Measurements from ENCODE around the gene ACVR1.

Gene ACVR1

DNA sequence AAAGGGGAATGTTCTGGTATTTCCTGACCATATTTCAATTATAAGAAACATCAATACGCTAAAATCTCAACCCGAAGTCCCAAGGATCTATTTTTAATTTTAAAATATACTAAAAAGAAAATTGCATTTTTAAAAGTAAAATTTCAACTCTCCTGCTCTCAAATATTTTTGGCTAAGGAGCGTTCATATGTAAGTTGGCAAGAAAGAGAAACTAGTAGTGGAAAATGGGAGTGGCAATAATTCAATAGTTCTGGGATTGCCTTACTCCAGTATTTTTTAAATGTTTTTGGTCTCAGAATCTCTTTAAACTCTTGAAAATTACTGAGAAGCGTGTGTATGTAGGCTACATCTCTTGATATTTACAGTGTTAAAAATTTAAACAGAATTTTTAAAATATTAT lies 72.7 kb downstream of the ACVR1 start:
- no peak for DNase-seq
- intact Hi-C loops (cut with DNase I) = no loop called here

DNA sequence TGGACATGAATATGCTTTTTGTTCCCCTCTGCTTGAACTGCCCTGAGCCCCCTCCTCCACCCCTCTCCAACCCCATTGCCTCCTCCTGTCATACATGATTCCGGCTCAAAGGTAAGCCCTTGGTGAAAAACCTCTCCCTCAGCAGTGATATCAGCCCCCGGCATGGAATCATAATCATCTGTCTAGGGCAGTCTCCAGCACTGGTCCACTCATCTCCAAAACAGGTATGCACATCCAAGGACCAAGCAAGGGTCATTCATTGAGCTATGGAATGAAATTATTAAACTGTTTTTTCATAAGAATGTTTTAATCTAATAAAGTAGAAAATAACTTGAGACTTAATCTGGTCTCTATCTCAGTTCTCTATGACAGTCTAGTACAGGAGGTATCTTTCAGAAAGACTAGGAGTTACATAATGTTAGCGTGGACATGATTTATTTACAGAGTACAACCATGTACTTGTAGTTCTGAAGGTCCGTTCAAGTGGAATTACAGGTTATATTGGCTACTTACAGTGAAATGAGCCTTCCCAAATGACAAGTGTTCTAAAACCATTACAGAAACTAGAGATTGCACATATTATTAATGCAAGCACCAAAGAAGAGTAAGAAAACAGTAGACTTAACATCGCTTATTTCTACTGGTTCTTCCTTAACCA lies 75.2 kb downstream of the ACVR1 start:
- intact Hi-C loops (cut with DNase I) = no loop called here
- DNase-seq = no peak

DNA sequence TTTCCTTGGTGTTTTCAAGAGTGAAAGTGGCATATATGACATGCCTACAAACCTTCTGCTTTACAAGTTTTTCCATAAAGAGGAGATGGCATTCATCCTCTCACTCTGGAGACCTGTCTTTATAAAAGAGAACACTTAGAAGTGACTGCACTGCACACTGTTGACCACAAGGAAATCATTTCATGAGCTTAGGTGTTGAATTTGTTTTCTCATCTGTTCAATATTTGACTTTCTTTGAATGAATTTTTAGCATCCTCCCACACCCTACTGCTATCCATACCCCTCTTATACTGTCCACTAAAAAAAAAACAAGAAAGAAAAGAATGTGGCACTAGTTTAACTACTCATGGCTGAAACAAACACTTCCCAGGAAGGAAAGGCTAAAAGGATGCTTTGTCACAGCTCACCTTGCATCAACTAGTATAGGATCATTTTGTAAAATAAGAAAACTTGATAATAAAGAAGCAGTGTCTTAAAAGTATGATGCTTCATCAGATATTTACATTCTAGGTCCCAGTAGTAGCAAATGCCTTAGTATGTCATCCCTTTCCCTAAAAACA lies 83.0 kb downstream of the ACVR1 start:
- DNase-seq = no peak
- intact Hi-C loops (cut with DNase I) = no loop called here

DNA sequence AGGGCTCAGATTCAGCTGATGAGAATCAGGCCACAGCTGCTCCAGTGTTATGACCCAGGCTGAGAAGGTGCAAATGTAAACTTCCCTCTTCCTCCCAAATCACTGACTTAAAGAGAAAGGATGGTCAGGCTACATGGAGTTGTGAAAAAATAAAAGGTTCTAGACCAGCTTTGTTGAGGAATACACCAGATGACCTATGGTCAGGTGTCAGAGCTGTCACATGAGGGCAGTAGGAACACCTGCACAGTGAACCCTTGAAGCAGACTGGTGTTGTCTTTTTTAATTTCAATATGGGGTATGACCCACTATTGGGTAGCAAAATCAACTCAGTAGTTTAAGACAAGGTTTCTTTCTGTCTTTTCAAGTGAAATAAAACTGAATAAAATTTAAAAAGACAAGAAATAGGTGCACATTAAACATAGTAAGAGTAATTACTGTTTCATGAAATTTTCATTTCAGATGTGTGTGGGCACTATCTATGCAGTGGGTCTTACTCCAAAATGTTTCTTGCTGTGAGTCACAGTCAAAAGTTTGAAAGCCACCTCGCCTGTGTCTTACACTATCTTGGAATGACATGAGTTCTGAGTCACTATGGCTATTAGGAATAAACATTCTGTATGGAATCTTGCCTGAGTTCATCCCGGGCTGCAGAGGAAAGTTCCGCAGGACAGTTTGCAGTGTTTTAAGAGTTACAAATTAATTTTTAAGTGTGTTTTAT lies 83.6 kb downstream of the ACVR1 start:
- DNase-seq = no peak
- intact Hi-C loops (cut with DNase I) = no loop called here

DNA sequence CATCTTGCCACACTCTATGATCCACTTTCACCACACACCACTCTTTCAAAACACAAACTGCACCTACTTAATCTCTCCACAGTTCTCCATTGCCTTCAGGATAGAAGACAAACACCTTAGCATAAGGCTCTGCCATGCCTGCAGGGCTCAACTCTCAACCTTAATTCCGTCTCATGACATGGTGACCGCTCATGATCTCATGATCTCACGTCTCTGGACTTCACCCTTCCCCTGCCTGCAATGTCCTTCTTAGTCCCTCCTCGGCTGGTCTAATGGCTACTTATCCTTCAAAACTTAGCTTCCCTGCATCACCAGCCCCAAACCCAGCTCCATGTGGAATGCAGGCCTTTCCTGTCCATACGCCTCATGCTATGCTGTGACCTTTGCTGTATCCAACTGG lies 85.3 kb downstream of the ACVR1 start:
- intact Hi-C loops (cut with DNase I) = no loop called here
- peak in 1 of 10 donors; percentile 49 for DNase-seq

DNA sequence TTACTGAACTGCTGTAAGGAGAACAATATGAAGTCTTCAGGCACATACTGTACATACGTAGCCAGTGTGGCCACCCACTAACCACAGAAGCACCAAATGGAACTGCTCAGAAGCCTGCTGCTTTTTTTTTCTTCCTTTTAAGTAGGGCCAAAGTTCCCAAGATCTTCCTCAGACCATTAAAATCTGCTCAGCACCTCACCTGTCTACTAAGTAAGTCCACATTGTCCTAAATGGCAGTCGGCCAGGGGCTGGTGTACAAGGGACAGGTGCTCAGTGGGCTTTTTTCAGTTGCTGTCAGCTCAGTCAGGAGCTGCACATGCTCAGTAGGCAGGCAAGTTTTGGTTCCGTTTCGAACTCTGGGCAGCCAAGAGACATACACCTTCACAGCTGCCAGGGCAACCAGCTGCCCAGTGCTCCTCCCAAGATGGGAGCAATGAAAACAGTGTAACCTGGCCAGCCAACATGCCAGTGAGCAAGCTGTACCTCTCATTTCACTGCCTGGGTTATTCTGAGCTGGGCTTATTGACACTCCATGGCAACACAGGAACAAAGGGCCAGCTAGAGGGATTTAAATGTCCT lies 86.1 kb downstream of the ACVR1 start:
- intact Hi-C loops (cut with DNase I) = loop anchor here (10.0 kb wide), 1 partner anchor 85 kb away; the partner anchor contains the start of gene ACVR1

DNA sequence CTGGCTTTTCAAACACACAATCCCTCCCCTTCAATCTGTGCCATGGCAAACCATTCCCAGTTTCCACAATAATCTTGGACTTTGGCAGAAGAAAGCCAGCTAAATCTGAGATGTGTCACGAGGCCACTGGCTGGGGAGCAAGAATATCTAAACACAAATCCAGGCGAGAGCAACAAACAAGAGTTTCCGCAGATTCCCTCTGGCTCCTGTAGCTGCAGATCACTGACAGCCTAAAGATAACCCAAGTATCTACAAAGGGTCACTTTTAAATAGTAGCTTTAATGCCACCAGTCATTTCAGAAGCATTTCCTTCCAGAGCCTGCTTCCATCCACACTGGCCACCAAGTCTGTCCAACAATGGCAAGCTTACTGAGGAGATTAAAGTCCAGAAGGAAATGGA lies 86.9 kb downstream of the ACVR1 start:
- no peak for DNase-seq
- intact Hi-C loops (cut with DNase I) = loop anchor here (10.0 kb wide), 1 partner anchor 86 kb away; the partner anchor contains the start of gene ACVR1

More for the DNA sequence above, 86.1 kb downstream of the ACVR1 start:
- peak in 1 of 10 donors; percentile 40 for DNase-seq

DNA sequence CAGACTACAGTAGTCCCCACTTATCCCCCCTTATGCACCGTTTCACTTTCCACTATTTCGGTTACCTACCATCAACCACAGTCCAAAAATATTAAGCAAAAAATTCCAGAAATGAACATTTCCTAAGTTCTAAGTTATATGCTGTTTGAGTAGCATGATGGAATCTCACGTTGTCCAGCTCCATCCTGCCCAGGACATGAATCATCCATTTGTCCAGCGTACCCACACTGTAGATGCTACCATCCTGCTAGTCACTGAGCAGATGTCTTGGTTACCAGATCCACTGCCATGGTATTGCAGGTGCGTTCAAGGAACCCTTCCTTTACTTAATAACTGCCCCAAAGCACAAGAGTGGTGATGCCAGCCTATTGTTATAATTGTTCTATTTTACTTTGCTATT lies 87.9 kb downstream of the ACVR1 start:
- DNase-seq = no peak
- intact Hi-C loops (cut with DNase I) = loop anchor here (10.0 kb wide), 1 partner anchor 87 kb away; the partner anchor contains the start of gene ACVR1

DNA sequence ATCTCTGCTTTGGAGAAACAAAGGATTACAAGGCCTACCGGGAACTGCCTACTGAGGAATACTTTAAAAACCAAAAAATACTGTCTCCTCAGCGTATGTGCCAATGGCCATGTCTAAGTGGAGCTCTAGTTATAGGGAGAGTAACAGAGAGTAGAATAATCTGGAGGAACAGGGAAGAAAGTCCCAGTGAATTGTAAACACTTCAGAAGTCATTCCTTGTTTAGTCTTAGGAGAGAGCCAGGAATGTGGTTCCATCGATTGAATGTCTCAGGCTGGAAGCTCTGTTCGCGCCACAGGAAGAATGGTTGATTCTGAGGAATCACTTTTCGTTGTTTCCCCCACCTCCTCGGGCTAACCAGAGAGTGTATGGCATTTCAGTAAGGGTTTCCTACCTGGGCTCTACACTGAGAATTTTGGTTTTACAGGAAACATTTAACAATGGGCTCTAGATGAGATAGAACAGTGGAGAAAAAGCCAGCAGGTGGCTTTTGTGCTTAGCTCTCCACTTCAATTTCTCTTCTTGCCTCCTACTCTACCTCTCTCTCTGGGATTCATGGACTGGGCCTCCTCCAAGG lies 88.7 kb downstream of the ACVR1 start:
- intact Hi-C loops (cut with DNase I) = loop anchor here (10.0 kb wide), 1 partner anchor 87 kb away; the partner anchor contains the start of gene ACVR1
- DNase-seq = no peak

DNA sequence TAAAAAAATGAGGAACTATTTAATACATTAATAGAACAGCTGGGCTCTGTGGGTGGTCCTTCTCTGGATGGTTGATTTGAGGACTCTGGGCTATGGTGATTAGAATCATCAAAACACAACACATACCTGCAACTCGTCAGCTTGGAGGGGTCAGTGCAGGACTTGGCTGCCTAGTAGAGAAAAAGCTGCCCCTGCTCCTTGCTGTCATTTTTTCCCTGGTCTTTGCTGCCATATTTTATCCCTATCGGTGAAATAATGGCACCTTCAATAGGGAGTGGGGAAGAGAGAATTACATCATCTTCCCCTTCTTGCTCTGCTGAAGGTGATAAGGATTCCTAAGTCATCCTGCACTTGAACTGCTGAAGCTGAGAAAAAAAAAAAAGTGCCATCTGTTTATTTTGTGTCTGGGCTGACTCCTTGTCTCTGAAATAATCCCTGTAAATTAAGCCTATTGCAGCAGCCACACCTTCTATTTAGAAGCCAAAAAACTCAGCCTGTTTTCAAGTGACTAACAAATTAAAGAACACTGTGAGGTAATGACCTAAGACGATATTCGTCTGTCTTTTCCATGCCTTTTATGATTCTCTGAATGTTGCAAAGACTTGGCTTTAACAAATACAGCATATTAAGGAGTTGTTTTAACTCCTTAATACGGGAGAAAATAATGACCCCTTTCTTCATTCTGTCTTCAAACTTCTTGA lies 89.3 kb downstream of the ACVR1 start:
- intact Hi-C loops (cut with DNase I) = loop anchor here (10.0 kb wide), 1 partner anchor 88 kb away; the partner anchor contains the start of gene ACVR1
- DNase-seq = no peak

DNA sequence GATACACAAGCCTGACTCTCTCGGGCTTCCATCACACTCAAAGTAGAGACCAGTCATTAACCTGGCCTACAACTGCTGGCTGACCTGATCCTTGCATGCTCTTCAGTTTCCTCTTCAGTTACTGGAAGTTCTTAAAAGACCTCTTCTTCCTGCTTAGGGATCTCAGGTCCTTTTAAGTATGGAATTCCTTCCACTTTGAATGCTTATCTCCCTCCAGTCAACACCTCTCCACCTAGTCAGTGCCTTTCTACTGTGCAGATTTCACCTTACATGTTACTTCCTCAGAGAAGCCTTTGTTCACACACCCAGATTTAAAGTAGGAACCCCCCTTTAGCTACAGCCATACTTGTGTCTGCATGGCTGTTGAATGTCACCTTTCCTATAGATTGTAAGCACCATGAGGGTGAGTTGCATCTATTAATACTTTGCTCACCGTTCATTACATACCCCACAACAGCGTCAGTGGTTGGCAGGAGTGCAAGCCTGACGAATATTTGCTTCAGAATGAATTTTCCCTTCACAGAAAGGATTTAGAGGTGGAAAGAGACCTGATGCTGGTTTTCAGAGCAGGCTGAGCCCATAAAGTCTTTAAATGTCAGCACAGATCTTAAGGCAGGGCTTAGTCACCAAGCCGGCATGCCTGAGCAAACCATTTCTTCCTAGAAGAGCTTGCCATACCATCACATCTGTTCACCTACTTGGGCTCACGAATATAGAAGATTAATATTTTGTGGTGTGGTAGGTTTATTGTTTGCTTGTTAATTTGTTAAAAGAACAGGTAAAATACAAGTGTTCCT lies 90.1 kb downstream of the ACVR1 start:
- intact Hi-C loops (cut with DNase I) = loop anchor here (10.0 kb wide), 1 partner anchor 89 kb away; the partner anchor contains the start of gene ACVR1
- DNase-seq = no peak

DNA sequence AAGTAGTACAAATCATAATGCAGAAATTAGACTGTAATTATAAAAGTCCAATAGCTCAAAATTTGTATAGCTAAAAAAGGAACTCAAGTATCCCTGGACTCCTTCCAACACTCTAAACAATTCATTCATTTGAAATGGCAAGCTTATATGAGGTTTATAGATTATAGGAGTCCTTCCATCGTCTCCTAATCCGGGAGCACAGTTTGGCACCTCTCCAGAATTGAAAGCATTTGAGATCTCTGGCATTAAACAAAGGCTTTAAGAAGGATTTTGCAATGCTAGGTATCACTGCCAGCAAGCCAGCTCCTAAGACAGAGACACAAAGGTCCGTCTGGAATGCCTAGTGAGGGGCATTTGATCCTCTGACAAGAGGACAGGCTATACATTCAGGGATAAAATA lies 90.9 kb downstream of the ACVR1 start:
- intact Hi-C loops (cut with DNase I) = loop anchor here (10.0 kb wide), 1 partner anchor 90 kb away; the partner anchor contains the start of gene ACVR1
- DNase-seq = no peak

DNA sequence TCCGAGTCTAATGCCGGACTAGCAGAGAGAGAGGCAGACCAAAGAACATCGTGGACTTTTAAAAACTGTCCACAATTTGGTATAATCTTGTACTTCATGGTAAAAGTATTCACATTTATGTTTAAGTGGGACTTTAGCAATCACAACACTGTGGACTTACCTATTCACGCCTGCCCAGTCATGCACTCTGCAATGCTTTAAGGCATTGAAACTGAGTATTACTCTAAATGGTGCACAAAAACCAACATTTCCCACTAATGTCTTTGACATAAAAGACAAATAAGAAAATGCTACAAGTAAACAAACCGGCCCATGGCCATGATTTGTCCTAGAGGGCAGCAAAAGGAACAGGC lies 91.3 kb downstream of the ACVR1 start:
- intact Hi-C loops (cut with DNase I) = loop anchor here (10.0 kb wide), 1 partner anchor 90 kb away; the partner anchor contains the start of gene ACVR1
- no peak for DNase-seq

DNA sequence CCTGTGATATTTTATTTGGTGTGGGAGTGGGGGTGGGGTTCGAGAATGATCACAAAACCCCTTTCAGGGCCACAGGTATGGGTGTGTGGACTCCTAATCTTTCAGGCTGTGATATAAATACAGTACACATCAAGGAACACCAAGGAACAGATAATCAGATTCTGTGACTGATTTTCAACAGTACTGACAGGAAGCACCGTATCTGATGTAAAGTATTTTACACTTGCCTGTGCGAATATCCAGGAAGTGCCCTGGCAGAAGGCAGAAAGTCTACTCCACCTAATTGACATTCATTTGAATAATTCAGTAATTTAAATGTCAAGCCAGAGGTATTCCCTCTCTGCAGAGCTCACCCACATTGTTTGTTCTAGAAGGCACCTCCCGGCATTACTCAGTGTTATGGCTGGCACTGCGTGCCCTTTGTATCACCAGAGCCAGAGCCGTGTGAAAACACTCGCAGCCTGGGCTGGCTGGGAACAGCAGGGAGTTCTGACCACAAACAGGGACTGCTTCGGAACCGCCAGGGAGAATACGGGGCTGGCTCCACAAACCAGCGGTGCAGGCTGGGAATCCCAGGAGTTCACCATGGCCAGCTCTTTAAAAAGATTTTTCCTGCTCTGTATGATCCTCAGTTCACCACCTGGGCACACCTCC lies 91.8 kb downstream of the ACVR1 start:
- intact Hi-C loops (cut with DNase I) = loop anchor here (10.0 kb wide), 1 partner anchor 91 kb away; the partner anchor contains the start of gene ACVR1
- DNase-seq = peak in 6 of 10 donors; percentile 21 to 87 (median 62)

DNA sequence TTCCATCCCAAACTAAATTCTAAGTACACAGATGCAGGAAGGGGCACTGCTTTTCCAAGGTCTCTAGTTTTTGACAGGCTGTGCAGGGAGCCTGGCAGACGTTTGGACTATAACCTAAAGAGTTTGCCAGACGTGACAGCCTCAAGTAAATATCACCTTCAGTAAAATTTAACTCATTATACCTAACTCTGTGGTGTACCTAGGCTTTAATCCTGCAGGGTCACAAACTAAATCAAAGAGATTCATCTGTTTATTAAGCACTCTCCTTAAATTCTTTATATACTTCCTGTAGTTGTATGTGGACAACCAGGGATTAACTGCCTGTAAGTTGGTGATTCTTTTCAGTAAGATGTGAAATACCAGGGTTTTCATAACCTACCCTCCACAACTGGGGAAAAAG lies 92.9 kb downstream of the ACVR1 start:
- intact Hi-C loops (cut with DNase I) = loop anchor here (10.0 kb wide), 1 partner anchor 92 kb away; the partner anchor contains the start of gene ACVR1
- DNase-seq = no peak

DNA sequence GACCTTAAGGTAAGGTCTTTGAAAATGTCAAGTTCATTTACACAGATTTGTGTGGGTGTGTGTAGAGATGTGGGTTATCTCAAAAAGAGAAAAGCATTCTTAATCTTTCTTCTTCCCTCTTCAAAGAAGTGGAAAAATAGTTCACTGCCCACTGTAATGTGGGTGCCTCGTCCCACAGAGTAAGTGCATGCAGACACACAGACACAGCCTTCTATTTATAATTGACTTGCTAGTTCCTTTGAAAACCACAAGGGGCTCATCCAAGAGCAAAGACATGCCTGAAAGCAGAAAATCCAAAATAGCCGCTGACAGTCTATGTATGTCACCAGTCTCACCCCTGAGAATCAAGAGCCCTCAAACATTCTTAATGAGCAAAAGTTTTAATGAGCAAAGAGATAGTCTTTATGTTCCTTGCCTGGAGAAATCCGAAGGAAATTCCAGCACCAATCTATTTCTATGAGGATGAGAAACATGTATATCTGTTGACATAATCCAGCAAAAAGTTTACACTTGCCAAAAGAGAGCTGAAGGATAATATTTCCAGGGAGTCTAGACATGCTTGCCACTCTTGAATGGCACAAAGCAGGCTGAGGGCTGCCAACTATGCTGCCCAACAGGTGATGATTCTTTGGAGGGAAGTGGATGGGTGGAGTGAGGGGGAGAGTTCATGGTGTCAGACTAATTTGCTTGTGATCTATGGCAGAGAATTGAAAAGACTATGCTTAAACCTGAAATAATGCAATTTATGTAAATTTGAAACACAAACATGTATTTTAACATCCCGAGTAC lies 93.9 kb downstream of the ACVR1 start:
- intact Hi-C loops (cut with DNase I) = loop anchor here (10.0 kb wide), 1 partner anchor 93 kb away; the partner anchor contains the start of gene ACVR1
- no peak for DNase-seq

DNA sequence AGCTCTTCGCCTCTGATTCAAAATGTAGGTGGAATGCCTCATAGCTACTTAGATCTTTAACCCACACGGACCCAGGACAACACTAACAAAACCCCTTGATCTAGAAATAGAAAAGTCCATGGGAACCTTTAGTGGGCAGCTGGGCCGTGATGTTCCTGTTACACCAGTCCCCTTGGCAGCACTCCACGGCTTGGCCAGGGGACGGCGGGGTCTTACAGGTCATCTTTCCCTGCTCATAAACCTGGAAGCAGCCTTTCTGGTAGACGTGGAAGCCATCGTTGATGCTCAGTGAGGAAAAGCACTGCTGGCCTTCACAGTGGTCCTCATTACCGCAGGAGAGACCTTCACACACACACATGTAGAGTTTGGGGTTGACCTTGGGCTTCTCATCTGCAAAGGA lies 95.9 kb downstream of the ACVR1 start:
- intact Hi-C loops (cut with DNase I) = loop anchor here (10.0 kb wide), 1 partner anchor 95 kb away; the partner anchor contains the start of gene ACVR1

More for the DNA sequence above, 95.9 kb downstream of the ACVR1 start:
- DNase-seq = peak in 2 of 10 donors; percentile 70 to 77

All from posterior cingulate gyrus (tissue), 11 donors.